Measurements from ENCODE around the gene AMH.
A peak's percentile ranks its signal among the peaks of the same experiment; 100 is the strongest.

- TF ChIP-seq, protein P1, sequence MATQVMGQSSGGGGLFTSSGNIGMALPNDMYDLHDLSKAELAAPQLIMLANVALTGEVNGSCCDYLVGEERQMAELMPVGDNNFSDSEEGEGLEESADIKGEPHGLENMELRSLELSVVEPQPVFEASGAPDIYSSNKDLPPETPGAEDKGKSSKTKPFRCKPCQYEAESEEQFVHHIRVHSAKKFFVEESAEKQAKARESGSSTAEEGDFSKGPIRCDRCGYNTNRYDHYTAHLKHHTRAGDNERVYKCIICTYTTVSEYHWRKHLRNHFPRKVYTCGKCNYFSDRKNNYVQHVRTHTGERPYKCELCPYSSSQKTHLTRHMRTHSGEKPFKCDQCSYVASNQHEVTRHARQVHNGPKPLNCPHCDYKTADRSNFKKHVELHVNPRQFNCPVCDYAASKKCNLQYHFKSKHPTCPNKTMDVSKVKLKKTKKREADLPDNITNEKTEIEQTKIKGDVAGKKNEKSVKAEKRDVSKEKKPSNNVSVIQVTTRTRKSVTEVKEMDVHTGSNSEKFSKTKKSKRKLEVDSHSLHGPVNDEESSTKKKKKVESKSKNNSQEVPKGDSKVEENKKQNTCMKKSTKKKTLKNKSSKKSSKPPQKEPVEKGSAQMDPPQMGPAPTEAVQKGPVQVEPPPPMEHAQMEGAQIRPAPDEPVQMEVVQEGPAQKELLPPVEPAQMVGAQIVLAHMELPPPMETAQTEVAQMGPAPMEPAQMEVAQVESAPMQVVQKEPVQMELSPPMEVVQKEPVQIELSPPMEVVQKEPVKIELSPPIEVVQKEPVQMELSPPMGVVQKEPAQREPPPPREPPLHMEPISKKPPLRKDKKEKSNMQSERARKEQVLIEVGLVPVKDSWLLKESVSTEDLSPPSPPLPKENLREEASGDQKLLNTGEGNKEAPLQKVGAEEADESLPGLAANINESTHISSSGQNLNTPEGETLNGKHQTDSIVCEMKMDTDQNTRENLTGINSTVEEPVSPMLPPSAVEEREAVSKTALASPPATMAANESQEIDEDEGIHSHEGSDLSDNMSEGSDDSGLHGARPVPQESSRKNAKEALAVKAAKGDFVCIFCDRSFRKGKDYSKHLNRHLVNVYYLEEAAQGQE (IDR thresholded peaks at IDR 0.05; ENCODE audit: low read depth, low read length), result no peak
- peak; percentile 91 for TF ChIP-seq CTCF (IDR thresholded peaks at IDR 0.05)
- peak; percentile 93 for TF ChIP-seq ELF1 (IDR thresholded peaks at IDR 0.05)
Observed at GRCh38 chr19:2273356-2274184, 24.4 kb downstream of the AMH start.
